HG03139 (cell line): ENCODE measurements around the gene TAGLN.

Experiments used
- ATAC-seq: cut with Tn5 transposase; IDR thresholded peaks from one replicate; pipeline ENCODE4 v1.9.1; 2021; ENCODE audit not compliant: unreplicated experiment

TAGLN gene

GRCh38 chr11:117229931-117230285, 30.7 kb downstream of the TAGLN start:
- no peak for ATAC-seq

GRCh38 chr11:117230286-117230961, 31.3 kb downstream of the TAGLN start:
- ATAC-seq = no peak

DNA sequence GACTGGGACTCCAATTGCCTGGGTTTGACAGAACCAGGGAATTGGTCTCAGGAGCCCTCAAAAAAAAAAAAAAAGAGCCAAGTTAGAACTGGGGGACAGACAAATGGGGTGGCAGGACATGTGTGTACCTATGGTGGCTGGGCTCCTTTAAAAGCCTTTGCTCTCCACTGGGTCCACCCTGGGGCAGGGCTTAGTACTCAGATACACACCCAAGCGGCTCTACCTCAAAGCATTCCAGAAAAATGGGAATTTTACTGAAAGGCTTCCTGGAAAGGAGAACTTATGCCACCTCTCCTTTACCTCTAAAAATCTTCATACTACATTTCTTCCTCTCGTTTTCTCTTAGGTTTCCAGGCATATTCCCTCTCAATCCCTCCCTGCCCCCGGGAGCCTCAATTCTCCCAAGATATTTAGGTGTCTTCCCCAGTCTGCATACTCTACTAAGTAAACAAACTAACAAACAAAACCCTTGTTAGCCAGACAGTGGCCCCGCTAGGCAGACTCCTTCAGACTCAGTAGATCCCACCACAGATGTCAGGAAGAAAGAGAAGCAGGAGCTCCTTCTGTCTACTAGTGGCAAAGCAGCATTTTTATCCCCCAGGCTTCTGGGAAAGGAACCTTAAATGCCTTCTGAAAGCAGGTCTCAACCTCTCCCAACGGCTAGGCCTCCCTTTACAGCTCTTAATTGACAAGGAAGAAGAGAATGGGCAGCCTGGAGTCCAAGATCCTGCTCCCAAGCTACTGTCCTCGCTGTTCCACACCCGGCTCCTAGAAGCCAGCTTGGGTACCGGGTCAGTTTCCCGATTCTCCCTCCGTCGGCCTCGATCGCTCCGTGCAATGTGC, 32.0 kb downstream of the TAGLN start:
- no peak for ATAC-seq

DNA sequence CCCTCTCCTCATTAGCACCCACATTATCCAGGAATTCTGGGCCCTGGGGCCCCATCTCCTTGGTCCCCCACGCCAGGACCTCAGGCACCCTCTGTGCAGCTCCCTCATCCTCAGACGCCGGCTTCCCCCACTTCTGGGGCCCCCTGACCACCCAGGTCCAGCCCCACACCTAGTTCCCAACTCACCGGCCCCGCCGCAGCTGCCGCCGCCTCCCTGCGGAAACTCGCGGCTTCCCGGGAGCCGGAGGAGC, 32.6 kb downstream of the TAGLN start, which contains the start of gene PCSK7:
PCSK7 (minus strand) TSS at position 232 of the 250 bp plus-strand sequence. CDS start 2,229 bp downstream, outside the sequence.
- ATAC-seq = no peak

- ATAC-seq = peak; percentile 65
Measured at GRCh38 chr11:117232092-117232878, 33.1 kb downstream of the TAGLN start, which contains the start of gene RNF214. Gene RNF214 (plus strand): TSS chr11:117232671. CDS start chr11:117234273, 1,602 bp downstream.

DNA sequence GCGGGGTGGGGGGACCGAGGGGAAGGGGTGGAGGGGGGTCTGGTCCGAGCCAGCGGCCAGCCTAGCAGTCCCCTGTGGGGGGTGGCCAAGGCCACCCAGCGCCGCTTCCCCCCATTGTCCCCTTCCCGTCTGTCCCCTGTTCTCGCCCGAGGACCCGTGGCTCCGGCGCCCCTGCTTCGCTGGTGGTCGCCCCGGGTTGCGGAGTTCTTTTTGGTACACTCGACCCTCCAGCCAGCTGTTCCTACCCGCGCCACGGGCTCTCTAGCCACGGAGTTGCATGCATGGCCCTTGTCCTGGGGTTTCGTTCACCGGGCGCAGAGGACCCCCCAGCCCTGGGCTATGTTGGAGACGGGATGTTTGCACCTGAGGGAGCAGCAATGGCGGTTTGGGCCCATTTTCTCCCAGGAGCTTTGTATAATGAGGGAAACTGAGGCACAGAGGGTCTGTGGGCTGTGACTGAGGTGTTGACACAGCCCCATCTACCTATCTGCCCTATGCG, 33.8 kb downstream of the TAGLN start:
- no peak for ATAC-seq

DNA sequence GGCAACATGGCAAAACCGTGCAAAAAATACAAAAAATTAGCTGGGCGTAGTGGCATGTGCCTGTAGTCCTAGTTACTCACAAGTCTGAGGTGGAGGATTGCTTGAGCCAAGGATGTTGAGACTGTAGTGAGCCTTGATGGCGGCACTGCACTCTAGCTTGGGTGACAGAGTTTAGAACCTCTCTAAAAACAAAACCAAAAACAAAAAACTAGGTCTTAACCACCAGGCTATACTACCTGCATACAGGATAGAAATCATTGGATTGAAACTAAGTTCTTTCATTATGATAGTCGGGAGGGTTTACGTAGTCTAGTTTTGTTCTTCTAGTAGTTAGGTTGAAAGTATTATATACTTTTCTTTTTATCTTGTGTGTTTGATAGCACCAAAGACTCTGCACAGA, 39.1 kb downstream of the TAGLN start:
- no peak for ATAC-seq

DNA sequence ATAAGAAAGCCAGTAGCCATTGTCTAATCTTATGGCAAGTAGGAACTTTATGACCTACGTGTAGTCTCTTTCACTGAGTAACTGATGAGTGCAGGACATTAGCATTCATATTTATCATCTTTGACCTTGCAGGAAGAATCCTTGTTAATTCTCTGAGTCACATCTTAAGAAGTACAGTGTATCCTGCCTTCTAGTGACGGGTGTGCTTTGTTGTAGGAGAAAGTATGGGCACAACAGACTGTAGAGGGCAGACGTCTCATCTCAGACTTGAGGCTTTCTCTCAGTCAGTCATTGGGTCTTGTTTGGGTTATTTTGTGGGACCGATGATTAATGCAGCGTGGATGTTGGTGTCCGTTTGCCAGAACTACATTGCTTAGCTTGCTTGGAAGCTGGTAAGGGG, 40.1 kb downstream of the TAGLN start:
- ATAC-seq = no peak

GRCh38 chr11:117248341-117248740, 49.2 kb downstream of the TAGLN start:
- no peak for ATAC-seq

DNA sequence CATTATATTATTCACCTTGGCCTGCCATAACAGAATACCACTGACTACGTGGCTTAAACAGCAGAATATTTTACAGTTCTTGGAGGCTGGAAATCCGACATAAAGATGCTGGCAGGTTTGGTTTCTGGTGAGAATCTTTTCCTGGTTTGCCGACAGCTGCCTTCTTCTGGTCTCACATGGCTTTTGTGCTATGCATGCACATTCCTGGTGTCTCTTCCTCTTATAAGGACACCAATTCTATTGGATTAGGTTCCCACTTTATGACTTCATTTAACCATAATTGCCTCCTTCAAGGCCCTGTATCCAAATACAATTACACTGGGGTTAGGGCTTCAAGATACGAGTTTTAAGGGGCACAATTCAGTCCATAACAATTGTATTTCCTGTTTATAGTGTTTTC, 50.4 kb downstream of the TAGLN start:
- no peak for ATAC-seq

DNA sequence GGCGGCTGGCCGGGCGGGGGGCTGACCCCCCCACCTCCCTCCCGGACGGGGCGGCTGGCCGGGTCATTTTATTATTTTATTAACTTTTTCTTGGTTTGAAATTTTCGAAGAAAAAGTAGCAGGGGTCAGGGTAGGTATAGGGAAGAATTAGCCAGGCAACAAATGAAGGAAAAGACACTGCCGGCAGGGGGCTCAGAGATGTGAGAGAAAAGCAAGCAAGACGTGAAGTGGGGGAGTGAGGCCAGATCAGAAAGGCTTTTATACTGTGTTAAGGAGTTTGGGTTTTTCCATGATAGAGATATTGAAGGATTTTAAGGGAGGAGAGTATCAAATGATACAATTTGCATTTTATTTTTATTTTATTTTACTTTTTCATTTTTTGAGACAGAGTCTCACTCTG, 52.3 kb downstream of the TAGLN start:
- no peak for ATAC-seq

GRCh38 chr11:117255966-117256365, 56.8 kb downstream of the TAGLN start:
- no peak for ATAC-seq

DNA sequence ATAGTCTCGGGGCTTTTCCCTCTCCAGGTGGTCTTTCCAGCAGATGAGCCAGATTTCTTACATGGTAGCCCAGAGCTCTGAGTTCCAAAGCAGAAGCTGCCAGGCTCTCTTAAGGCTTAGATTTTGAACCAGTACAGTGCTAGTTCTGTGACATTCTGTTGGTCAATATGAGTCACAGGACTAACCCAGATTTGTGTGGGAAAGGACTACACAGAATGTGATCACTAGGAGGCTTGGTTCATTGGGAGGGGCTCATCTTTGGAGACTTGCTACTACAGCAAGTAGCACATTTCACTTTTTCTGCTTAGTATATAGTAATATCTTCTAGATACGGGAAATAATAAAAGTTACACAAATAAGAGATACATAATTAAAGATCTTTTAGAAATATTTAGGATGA, 57.4 kb downstream of the TAGLN start:
- no peak for ATAC-seq
